ENCODE measurements around the gene CHCHD6. TPM values are rescaled to one million over a fixed set of nuclear protein-coding genes. Genes with fewer than 3 reads are reported as not detected.

CHCHD6 gene
- total and polyA plus RNA-seq, 2 donors from 2014 or later: 10.7 to 35.2 TPM

GRCh38 chr3:126777366-126777765, 73.3 kb downstream of the CHCHD6 start:
- H3K4me1 ChIP-seq (ENCODE audit: control insufficient read depth in 2 of 3, insufficient read depth in 2 of 3, low read depth in 1 of 3, low read length in 3 of 3): no peaks in the 10 kb centered on the region
- no peak overlapping the region for H3K27ac ChIP-seq (ENCODE audit: low read depth in 2 of 2, low read length in 2 of 2)
- no peak overlapping the region for H3K4me3 ChIP-seq (ENCODE audit: low read length in 3 of 3)
- no peaks in the 10 kb centered on the region for H3K27me3 ChIP-seq (ENCODE audit: control insufficient read depth, insufficient read depth, low read length)
- no peaks in the 10 kb centered on the region for H3K36me3 ChIP-seq (ENCODE audit: control insufficient read depth in 2 of 3, insufficient read depth in 3 of 3, low read length in 3 of 3)
- no peak for DNase-seq
- no peak for TF ChIP-seq CTCF (IDR thresholded peaks at IDR 0.05; ENCODE audit: borderline replicate concordance, extremely low read depth, insufficient read depth)
- H3K9me3 ChIP-seq (ENCODE audit: control insufficient read depth in 2 of 3, insufficient read depth in 1 of 3, low read length in 3 of 3): no peaks in the 10 kb centered on the region
- intact Hi-C loops (cut with DNase I): no loop called here
- H3K9ac ChIP-seq (ENCODE audit: low read length in 3 of 3): no peak overlapping the region
- FAIRE-seq: no peak

- DNase-seq (no peak), FAIRE-seq (no peak)
- no peaks in the 10 kb centered on the region for H3K4me1 ChIP-seq (ENCODE audit: control insufficient read depth in 2 of 3, insufficient read depth in 2 of 3, low read depth in 1 of 3, low read length in 3 of 3)
- H3K9ac ChIP-seq (ENCODE audit: low read length in 3 of 3): no peak overlapping the region
- H3K27me3 ChIP-seq (ENCODE audit: control insufficient read depth, insufficient read depth, low read length): no peaks in the 10 kb centered on the region
- no peak overlapping the region for H3K27ac ChIP-seq (ENCODE audit: low read depth in 2 of 2, low read length in 2 of 2)
- H3K36me3 ChIP-seq (ENCODE audit: control insufficient read depth in 2 of 3, insufficient read depth in 3 of 3, low read length in 3 of 3): no peaks in the 10 kb centered on the region
- H3K9me3 ChIP-seq (ENCODE audit: control insufficient read depth in 2 of 3, insufficient read depth in 1 of 3, low read length in 3 of 3): no peaks in the 10 kb centered on the region
- TF ChIP-seq CTCF (IDR thresholded peaks at IDR 0.05; ENCODE audit: borderline replicate concordance, extremely low read depth, insufficient read depth): no peak
- intact Hi-C loops (cut with DNase I): no loop called here
- H3K4me3 ChIP-seq (ENCODE audit: low read length in 3 of 3): no peak overlapping the region
Observed at GRCh38 chr3:126780666-126781065, 76.6 kb downstream of the CHCHD6 start.

- Histone ChIP-seq H3K9ac (ENCODE audit: low read length in 3 of 3) (no peak overlapping the region), H3K36me3 (ENCODE audit: control insufficient read depth in 2 of 3, insufficient read depth in 3 of 3, low read length in 3 of 3) (no peaks in the 10 kb centered on the region), H3K4me3 (ENCODE audit: low read length in 3 of 3) (no peak overlapping the region), H3K4me1 (ENCODE audit: control insufficient read depth in 2 of 3, insufficient read depth in 2 of 3, low read depth in 1 of 3, low read length in 3 of 3) (no peaks in the 10 kb centered on the region), H3K27ac (ENCODE audit: low read depth in 2 of 2, low read length in 2 of 2) (no peak overlapping the region), H3K27me3 (ENCODE audit: control insufficient read depth, insufficient read depth, low read length) (no peaks in the 10 kb centered on the region), H3K9me3 (ENCODE audit: control insufficient read depth in 2 of 3, insufficient read depth in 1 of 3, low read length in 3 of 3) (no peaks in the 10 kb centered on the region)
- intact Hi-C loops (cut with DNase I): no loop called here
- FAIRE-seq (no peak), DNase-seq (no peak)
- TF ChIP-seq CTCF (IDR thresholded peaks at IDR 0.05; ENCODE audit: borderline replicate concordance, extremely low read depth, insufficient read depth): no peak
Observed at GRCh38 chr3:126781406-126781805, 77.4 kb downstream of the CHCHD6 start.

- H3K27me3 ChIP-seq (ENCODE audit: control insufficient read depth, insufficient read depth, low read length): no peaks in the 10 kb centered on the region
- no peak overlapping the region for H3K4me3 ChIP-seq (ENCODE audit: low read length in 3 of 3)
- no peak for TF ChIP-seq CTCF (IDR thresholded peaks at IDR 0.05; ENCODE audit: borderline replicate concordance, extremely low read depth, insufficient read depth)
- H3K36me3 ChIP-seq (ENCODE audit: control insufficient read depth in 2 of 3, insufficient read depth in 3 of 3, low read length in 3 of 3): no peaks in the 10 kb centered on the region
- no peak overlapping the region for H3K27ac ChIP-seq (ENCODE audit: low read depth in 2 of 2, low read length in 2 of 2)
- FAIRE-seq: no peak
- no peaks in the 10 kb centered on the region for H3K9me3 ChIP-seq (ENCODE audit: control insufficient read depth in 2 of 3, insufficient read depth in 1 of 3, low read length in 3 of 3)
- H3K4me1 ChIP-seq (ENCODE audit: control insufficient read depth in 2 of 3, insufficient read depth in 2 of 3, low read depth in 1 of 3, low read length in 3 of 3): no peaks in the 10 kb centered on the region
- intact Hi-C loops (cut with DNase I): no loop called here
- peak in 2 of 5 donors; percentile 19 to 69 for DNase-seq
- no peak overlapping the region for H3K9ac ChIP-seq (ENCODE audit: low read length in 3 of 3)
Observed at GRCh38 chr3:126781889-126782491, 78.0 kb downstream of the CHCHD6 start.

All from kidney (tissue), 14 donors.